Prostate gland (tissue), 2 donors: ENCODE data around the gene KCNAB1.

Experiments
- POLR2A ChIP-seq: fragments of 450-650 bp; IDR thresholded peaks from one replicate; pipeline ENCODE4 v1.6.1; 2016; ENCODE audit warnings: antibody characterized with exemption, mild to moderate bottlenecking
- TF ChIP-seq, protein P1 (sequence below), 4 experiments: fragments of 200-600 bp in 2 of 4; fragments of 450-650 bp in 2 of 4; sonication (generic) in 2 of 4; IDR thresholded peaks; 1 replicate in 3 of 4; 2 replicates in 1 of 4; pipeline ENCODE4 v1.5.1; 2016 to 2019; ENCODE audit warnings: antibody characterized with exemption in 4 of 4, mild to moderate bottlenecking in 2 of 4, moderate library complexity in 2 of 4

DNA sequence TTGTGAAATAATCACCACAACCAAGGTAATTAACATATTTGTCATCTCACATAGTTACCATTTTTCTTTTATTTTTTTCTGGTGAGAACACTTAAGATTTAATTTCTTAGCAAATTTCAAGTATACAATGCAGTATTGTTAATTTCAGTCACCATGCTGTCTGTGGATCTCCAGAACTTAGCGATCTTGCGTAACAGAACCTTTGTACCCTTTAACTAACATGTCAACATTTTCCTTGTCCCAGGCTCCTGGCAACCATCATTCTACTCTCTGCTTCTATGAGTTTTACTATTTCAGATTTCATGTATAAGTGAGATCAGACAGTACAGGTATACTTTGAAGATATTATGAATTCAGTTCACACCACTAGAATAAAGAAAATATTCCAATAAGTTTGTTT, 154.4 kb downstream of the KCNAB1 start:
- TF ChIP-seq POLR2A: no peak
- TF ChIP-seq, protein P1, sequence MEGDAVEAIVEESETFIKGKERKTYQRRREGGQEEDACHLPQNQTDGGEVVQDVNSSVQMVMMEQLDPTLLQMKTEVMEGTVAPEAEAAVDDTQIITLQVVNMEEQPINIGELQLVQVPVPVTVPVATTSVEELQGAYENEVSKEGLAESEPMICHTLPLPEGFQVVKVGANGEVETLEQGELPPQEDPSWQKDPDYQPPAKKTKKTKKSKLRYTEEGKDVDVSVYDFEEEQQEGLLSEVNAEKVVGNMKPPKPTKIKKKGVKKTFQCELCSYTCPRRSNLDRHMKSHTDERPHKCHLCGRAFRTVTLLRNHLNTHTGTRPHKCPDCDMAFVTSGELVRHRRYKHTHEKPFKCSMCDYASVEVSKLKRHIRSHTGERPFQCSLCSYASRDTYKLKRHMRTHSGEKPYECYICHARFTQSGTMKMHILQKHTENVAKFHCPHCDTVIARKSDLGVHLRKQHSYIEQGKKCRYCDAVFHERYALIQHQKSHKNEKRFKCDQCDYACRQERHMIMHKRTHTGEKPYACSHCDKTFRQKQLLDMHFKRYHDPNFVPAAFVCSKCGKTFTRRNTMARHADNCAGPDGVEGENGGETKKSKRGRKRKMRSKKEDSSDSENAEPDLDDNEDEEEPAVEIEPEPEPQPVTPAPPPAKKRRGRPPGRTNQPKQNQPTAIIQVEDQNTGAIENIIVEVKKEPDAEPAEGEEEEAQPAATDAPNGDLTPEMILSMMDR (IDR thresholded peaks at IDR 0.05): no peak
